Ishikawa (cell line): ENCODE results near the gene SLC35A3.
A peak's percentile ranks its signal among the peaks of the same experiment; 100 is the strongest.

ENCODE experiments used
- CEBPB ChIP-seq: IDR thresholded peaks from 2 replicates; pipeline ENCODE4 v1.6.1; 2012
- CREB1 ChIP-seq: IDR thresholded peaks from 2 replicates; pipeline ENCODE4 v1.6.1; 2012; ENCODE audit warnings: low read depth
- EGR1 ChIP-seq: IDR thresholded peaks from 2 replicates; pipeline ENCODE4 v1.6.1; 2012
- EP300 ChIP-seq: IDR thresholded peaks from 2 replicates; pipeline ENCODE4 v1.6.1; 2012; ENCODE audit warnings: borderline replicate concordance
- FOXM1 ChIP-seq: IDR thresholded peaks from 2 replicates; pipeline ENCODE4 v1.6.1; 2012; ENCODE audit warnings: low read depth, borderline replicate concordance
- NFIC ChIP-seq: IDR thresholded peaks from 2 replicates; pipeline ENCODE4 v1.6.1; 2012
- RAD21 ChIP-seq: IDR thresholded peaks from 2 replicates; pipeline ENCODE4 v1.6.1; 2012; ENCODE audit warnings: low read depth
- REST ChIP-seq: IDR thresholded peaks from 2 replicates; pipeline ENCODE4 v1.6.1; 2012; ENCODE audit warnings: low read depth, mild to moderate bottlenecking
- TAF1 ChIP-seq: IDR thresholded peaks from 2 replicates; pipeline ENCODE4 v1.6.1; 2012; ENCODE audit warnings: low read depth, mild to moderate bottlenecking
- TCF12 ChIP-seq: IDR thresholded peaks from 2 replicates; pipeline ENCODE4 v1.6.1; 2012; ENCODE audit warnings: low read depth
- TEAD4 ChIP-seq: IDR thresholded peaks from 2 replicates; pipeline ENCODE4 v1.6.1; 2012
- YY1 ChIP-seq: IDR thresholded peaks from 2 replicates; pipeline ENCODE4 v1.6.1; 2012; ENCODE audit warnings: low read depth
- ZBTB7A ChIP-seq: IDR thresholded peaks from 2 replicates; pipeline ENCODE4 v1.6.1; 2012; ENCODE audit warnings: low read depth
- TF ChIP-seq, protein P1 (sequence below): IDR thresholded peaks from 2 replicates; pipeline ENCODE4 v1.6.1; 2012
- TF ChIP-seq, protein P2 (sequence below): IDR thresholded peaks from 2 replicates; pipeline ENCODE4 v1.6.1; 2012

Gene SLC35A3

DNA sequence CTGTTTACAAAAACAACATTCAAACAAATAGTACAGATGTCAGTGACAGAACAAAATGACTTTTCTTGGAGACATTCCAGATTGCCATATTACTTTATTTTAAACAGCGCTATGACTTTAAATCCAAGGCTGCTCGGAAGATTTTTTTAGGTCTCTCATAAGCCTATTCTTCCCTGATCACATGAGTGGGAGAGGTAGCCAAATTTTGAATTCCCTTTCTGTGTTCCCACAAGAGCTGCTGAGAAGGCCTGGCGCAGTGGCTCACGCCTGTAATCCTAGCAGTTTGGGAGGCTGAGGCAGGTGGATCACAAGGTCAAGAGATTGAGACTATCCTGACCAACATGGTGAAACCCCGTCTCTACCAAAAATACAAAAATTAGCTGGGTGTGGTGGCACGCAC lies 53.7 kb downstream of the SLC35A3 start:
- TF ChIP-seq ZBTB7A (no peak), NFIC (no peak), EGR1 (no peak), RAD21 (no peak), REST (no peak), TAF1 (no peak), TCF12 (no peak), CEBPB (no peak), TEAD4 (no peak), CREB1 (no peak), EP300 (no peak), FOXM1 (no peak), YY1 (no peak)
- TF ChIP-seq, protein P1, sequence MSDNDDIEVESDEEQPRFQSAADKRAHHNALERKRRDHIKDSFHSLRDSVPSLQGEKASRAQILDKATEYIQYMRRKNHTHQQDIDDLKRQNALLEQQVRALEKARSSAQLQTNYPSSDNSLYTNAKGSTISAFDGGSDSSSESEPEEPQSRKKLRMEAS: no peak
- TF ChIP-seq, protein P2, sequence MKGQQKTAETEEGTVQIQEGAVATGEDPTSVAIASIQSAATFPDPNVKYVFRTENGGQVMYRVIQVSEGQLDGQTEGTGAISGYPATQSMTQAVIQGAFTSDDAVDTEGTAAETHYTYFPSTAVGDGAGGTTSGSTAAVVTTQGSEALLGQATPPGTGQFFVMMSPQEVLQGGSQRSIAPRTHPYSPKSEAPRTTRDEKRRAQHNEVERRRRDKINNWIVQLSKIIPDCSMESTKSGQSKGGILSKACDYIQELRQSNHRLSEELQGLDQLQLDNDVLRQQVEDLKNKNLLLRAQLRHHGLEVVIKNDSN: no peak

- TF ChIP-seq, protein P2: no peak
- no peak for TF ChIP-seq REST
- TF ChIP-seq FOXM1: no peak
- no peak for TF ChIP-seq ZBTB7A
- TF ChIP-seq, protein P1: no peak
- no peak for TF ChIP-seq TAF1
- TF ChIP-seq TCF12: no peak
- TF ChIP-seq RAD21: no peak
- TF ChIP-seq YY1: no peak
- TF ChIP-seq TEAD4: no peak
- TF ChIP-seq CEBPB: no peak
Observed at GRCh38 chr1:100027212-100027611, 57.4 kb downstream of the SLC35A3 start.

- TF ChIP-seq, protein P2: no peak
- TF ChIP-seq ZBTB7A (no peak), RAD21 (no peak), TCF12 (no peak), YY1 (no peak), CREB1 (no peak), EP300 (no peak), CEBPB (no peak), NFIC (no peak), REST (no peak)
Observed at GRCh38 chr1:100028765-100029164, 59.0 kb downstream of the SLC35A3 start.

- TF ChIP-seq CEBPB (no peak), EP300 (no peak), RAD21 (peak; percentile 53), NFIC (no peak), TAF1 (no peak)
Observed at GRCh38 chr1:100034470-100034869, 64.7 kb downstream of the SLC35A3 start.

GRCh38 chr1:100035214-100035613 lies 65.4 kb downstream of the SLC35A3 start:
- no peak for TF ChIP-seq EP300
- no peak for TF ChIP-seq FOXM1
